Stimulated activated CD4-positive, alpha-beta T cell treated with anti-CD3 and anti-CD28 coated beads, TNF-alpha, amount 100 ng/mL, for 48 hours (primary cell): Measurements from ENCODE around the gene RPS6KA2.

Source experiments
- DNase-seq, 3 donors: peaks; one replicate each; pipeline ENCODE4 v3.0.0-alpha.2; 2020; ENCODE audit warnings: low read depth in 3 of 3

The RPS6KA2 gene

GRCh38 chr6:166467436-166468000 is 159.5 kb downstream of the RPS6KA2 start:
- DNase-seq = no peak

DNA sequence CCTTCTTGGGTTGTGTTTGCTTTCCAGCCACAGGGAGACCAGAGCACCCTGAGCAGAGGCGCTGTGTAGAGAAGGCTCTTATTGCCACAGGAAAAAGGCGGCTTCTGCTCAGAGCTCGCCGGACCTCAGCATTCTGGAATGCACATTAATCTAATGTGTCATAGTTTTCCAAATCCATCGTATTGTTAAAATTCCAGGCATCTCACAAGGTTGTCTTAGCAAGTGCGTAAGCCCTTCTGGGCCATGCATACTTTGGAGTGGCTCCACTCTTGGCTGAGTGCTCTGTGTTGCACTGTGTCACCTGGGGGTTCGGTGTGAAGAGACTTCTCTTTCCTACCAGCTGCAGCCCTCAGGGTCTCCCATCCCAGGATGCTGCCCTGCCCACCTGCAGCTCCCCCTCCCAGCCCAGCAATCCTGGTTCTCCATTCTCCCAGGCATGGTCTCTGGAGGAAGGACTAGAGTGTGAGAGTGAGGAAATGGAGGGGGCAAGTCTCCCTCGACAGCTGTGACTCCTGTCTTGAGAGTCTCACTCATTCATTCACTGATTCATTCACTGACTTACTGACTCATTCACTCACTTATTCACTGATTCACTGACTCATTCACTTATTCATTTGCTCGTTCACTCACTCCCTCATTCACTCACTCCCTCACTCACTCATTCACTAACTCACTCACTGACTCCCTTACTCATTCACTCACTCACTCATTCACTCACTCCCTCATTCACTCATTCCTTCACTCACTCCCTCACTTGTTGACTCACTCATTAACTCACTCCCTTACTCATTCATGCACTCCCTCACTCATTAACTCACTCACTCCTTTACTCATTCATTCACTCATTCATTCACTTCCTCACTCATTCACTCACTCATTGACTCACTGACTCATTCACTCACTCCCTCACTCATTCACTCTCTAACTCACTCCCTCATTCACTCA is 160.6 kb downstream of the RPS6KA2 start:
- DNase-seq = no peak

- DNase-seq = no peak
Observed at GRCh38 chr6:166465671-166466087, 161.4 kb downstream of the RPS6KA2 start.

DNA sequence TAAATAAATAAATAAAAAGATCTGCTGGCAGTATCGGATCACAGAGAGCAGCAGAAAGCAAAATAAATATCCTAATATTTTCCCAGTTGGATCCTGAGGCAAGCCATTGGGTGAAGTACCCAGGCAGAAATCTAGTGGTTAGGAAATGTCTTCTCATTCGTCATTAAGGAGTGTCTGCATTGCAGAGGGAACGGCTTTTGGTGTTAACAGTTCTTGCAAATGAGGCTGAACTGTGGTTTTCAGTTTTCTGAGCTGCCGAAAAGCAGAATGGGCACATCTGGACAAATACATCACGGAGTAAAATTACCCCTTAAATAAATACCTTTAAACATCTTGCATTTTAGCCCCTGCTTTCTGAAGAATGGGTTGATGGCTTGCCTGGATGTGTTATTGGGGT is 162.1 kb downstream of the RPS6KA2 start:
- no peak for DNase-seq

DNA sequence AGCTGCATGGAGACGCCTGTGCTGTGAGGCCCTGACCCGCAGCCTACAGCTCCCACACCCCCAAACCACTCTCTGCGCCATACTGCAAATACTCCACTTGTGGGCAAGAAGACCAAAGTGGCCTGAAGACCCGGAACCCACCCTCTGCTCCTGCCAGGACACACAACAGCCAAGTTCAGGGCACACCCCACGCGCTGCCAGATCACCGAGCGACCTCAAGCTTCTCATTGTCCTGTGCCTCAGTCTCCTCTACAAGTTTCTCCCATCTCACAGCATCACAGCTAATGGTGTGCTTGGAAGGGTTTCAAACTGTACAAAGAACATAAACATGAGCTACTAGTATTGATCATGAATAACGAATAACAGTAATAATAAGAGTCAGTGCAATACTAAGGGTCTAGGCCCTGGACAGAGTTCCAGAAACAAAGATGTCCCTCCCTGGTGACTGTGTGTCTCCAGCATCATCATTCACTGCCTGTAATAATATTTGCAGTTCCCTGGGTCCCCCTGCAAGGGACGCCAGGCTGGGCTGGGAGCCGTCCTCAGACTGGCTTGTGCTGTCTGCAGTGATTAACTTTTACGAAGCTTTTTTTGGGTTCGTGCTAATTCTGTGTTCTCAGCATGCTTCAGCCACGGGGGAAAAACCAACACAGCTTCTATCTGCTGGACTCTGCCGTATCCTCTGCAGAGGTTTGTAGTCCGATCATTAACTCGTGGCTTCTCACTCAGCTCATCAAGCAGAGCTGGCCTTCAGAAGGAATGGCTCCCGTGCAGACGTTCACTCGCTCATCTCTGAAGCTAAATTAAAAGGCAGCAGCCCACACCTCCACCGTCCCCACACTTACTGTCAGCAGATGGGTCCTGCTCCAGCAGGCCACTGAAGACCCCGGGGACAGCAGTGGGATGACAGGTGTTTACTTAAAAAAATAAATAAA is 162.7 kb downstream of the RPS6KA2 start:
- no peak for DNase-seq

DNA sequence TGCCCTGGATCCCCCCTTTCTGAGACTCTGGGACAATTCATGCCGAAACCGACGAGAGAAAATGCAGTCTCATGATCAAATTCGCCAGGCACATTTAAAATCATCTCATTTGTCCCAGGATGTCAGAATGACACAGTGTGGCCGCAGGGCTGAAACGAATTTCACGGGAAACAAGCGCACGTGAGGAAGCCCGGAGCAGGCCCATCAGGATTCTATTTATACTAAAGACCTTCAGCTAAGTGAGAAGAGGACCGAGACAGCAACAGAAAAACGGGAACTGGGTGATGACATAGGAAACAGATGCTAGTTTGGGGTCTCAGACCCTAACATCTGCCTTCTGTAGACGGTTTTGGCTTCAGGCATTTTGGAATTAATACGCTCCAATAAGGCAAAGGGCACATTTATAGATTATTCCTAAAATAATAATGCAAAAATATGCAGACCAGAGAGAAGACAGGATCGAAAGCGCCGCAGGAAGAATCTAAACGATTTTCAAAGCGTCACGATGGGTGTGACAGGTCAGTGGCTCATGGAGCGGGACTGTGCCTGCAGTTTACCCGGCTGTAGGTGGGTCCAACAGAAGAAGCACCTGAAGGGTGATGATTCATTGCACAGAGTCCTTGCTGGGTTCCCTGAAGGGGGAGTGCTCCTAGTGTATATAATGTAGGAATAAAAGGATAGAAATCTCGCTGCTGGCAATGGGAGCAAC is 163.5 kb downstream of the RPS6KA2 start:
- no peak for DNase-seq

DNA sequence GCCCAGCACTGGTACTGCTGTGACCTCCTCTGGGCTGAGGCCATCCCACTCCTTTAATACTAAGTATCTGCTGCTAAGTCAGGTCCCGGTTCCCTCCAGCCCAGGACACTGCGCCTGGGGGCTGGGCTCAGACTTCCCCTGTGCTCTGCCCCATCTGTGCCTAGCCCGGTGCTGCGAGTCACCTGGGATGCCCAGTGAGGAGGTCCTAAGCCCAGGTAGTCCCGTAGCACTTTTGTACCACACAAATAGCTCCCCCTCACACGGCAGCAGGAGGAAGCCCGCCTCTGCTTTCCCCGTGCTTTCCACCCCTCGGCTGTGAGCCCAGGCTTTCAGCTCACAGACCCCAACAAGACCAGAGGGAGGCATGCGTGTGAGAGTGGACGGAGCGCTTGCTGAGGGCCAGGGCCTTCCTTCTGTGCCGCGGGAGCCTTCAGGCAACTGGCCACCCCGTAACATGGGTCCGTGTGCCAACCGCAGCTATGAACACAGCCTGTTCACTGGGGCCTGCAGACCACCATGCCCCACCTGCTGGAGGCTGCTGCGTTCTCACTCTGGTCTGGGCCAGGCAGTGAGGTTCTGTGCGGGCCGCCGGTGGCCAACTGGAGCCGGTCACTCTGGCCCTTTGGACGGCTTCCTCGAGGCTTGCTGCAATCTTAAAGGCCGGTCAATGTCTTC is 164.5 kb downstream of the RPS6KA2 start:
- DNase-seq = no peak

- DNase-seq = no peak
Observed at GRCh38 chr6:166461821-166462460, 165.1 kb downstream of the RPS6KA2 start.

DNA sequence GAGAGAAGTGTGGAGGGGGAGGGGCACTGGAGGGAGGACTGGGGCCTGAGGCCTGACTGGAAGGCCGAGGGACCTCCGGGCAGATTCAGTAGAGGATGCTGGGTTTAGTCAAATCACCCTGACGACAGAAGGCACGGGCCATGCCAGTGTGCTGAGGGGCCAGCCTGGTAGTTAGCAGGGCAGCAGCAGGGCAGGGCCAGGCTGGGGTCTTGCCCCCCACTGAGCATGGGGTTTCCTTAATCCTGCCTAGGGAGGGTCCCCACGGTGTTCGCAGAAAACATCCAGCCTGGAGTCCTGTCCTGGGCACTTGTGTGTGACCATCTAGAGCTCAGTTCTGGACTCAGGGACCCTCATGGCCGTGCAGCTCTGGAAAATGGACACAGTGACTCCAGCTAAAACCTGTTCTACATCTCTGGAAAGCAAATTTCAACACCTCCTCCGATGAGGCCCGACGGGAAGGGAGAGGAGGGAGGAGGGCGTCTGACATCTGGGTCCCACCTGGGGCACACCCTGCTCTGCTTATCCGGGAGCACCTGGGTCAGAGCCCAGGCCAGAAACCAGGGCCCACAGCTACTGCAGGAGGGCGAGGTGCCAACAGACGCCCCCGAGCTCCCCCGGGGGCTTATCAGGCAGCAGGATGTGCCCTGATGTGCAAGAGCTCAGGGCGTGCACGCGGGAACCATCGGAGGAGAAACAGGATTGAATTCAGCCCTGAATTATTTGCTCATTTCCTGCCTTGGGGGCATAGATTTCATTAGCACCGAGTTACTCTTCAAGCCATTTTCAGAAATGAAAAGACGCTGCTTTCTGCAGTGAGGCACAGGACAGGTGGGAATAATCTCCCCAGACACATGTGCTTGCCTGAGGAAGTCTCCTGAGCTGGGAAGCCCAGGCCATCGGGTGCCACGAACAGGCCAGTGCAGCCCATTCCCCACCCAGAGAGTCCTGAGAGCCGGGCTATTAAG is 166.3 kb downstream of the RPS6KA2 start:
- DNase-seq = no peak

DNA sequence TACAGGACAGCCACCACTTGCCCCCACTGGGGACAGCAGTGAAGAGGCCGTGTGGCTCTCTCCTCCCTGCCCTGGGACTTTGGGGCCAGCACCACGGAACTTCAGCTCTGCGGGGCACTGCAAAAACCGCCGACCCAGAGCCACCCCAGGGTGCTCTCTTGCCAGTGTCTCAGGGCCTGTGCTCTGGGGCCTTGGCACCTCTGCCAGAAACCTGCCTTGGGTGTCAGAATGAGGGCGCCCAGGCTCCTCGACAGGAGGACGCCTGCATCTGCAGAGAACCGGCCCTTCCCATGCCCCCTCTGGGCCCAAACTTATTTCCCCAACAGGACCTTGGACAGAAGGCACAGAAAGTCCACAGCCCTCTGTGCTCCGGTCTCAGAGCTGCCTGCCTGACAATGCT is 167.1 kb downstream of the RPS6KA2 start:
- no peak for DNase-seq

GRCh38 chr6:166459272-166459671 is 167.8 kb downstream of the RPS6KA2 start:
- DNase-seq = no peak

GRCh38 chr6:166456395-166457156 is 170.5 kb downstream of the RPS6KA2 start:
- no peak for DNase-seq

GRCh38 chr6:166454692-166455515 is 172.1 kb downstream of the RPS6KA2 start:
- DNase-seq = no peak

- DNase-seq = no peak
Observed at GRCh38 chr6:166453651-166454050, 173.4 kb downstream of the RPS6KA2 start.

- no peak for DNase-seq
Observed at GRCh38 chr6:166450167-166450873, 176.7 kb downstream of the RPS6KA2 start.

- no peak for DNase-seq
Observed at GRCh38 chr6:166449641-166450040, 177.4 kb downstream of the RPS6KA2 start.

DNA sequence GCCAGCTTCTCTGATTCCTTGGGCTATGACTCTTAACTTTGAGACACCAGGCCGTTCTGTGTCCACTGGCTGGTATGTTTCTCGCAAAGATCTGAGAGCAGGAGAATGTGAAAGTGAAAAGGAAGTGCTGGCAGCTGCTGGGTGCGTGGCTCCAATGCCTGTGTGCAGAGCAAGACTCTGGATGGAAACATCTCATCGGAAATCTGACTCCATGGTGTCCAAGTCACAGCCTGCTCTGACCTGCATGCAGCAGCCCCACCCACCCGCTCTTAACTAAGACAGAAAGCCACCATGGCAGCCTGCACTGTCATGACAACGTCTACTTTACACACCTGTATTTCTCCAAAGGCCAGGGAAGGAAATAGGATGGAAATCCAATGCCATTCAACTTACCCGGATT is 178.0 kb downstream of the RPS6KA2 start:
- DNase-seq = no peak
